ENCODE results near the gene TBC1D14.

The TBC1D14 gene

DNA sequence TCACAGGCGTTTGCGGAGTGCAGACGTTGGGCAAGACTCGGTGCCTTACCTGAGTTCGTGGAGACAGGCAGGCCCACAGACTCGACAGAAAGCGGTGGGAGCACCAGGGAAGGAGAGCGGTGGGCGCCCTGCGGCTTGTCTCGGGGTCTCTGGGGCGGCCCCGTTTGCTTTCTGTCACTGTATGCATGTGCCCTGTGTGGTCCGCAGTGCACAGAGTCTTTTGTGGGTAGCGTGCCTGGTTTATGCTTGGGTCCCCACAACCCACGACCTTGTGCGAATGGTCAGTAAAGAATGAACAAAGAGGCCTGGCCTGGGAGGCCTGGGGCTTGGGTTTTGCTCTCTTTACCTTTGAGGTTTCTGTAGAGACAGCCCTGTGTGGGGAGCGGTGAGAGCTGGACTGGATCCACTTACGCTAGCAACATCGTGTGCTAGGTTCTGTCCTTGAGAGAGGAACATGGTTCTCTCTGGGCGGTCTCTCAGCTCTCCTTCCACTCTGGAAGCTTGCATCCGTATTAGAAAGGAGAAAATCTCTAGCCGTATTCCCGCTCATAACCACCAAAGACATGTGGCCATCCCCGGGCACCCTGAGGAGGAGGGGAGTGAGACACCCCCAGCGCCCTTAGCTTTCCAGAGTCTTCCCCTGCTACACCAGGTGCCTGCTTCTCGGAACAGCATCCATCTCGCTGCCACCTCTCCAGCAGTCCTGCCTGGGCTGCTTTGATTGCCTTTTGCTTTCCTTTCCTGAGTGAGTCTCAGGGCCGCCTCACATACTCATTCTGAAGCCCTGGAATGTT, 134.7 kb downstream of the TBC1D14 start:
- H3K4me1 ChIP-seq (ENCODE audit: insufficient read depth, low read length), result peaks cover 45% of the 10 kb centered on the region
- H3K9me3 ChIP-seq (ENCODE audit: low read length), result no peaks in the 10 kb centered on the region
- H3K27me3 ChIP-seq (ENCODE audit: control insufficient read depth in 1 of 2, insufficient read depth in 2 of 2, low read length in 2 of 2), result no peaks in the 10 kb centered on the region
- peak overlapping the region; percentile 83 to 91 for H3K4me3 ChIP-seq (ENCODE audit: low read depth in 1 of 2, low read length in 2 of 2)
- peak overlapping the region; percentile 76 for H3K27ac ChIP-seq (ENCODE audit: low read depth, low read length)
- peak overlapping the region; percentile 86 for H3K9ac ChIP-seq (ENCODE audit: low read length)
- peaks cover 6% of the 10 kb centered on the region for H3K36me3 ChIP-seq (ENCODE audit: insufficient read depth, low read length)

DNA sequence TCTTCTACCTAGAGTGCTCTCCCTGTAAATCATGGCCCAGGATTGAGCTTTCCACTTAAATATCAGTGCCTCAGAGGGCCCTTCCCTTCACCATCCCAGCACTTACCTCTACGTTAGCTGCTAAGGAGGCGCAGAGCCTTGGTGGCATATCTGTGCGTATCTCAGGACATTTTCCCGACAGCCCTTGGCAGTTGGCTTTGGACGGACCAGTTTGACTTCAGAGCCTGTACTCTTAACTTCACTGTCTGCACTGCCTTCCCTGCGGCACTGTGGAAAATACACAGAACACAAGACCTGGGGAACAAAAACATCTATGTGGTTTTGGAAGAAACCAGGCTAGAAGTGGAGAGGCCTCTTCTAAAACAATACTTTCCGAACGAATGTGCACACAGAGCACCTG, 135.9 kb downstream of the TBC1D14 start:
- Histone ChIP-seq H3K36me3 (ENCODE audit: insufficient read depth, low read length) (peaks cover 6% of the 10 kb centered on the region), H3K27ac (ENCODE audit: low read depth, low read length) (no peak overlapping the region), H3K4me3 (ENCODE audit: low read depth in 1 of 2, low read length in 2 of 2) (peak overlapping the region in 1 of 2 donors; percentile 91)

DNA sequence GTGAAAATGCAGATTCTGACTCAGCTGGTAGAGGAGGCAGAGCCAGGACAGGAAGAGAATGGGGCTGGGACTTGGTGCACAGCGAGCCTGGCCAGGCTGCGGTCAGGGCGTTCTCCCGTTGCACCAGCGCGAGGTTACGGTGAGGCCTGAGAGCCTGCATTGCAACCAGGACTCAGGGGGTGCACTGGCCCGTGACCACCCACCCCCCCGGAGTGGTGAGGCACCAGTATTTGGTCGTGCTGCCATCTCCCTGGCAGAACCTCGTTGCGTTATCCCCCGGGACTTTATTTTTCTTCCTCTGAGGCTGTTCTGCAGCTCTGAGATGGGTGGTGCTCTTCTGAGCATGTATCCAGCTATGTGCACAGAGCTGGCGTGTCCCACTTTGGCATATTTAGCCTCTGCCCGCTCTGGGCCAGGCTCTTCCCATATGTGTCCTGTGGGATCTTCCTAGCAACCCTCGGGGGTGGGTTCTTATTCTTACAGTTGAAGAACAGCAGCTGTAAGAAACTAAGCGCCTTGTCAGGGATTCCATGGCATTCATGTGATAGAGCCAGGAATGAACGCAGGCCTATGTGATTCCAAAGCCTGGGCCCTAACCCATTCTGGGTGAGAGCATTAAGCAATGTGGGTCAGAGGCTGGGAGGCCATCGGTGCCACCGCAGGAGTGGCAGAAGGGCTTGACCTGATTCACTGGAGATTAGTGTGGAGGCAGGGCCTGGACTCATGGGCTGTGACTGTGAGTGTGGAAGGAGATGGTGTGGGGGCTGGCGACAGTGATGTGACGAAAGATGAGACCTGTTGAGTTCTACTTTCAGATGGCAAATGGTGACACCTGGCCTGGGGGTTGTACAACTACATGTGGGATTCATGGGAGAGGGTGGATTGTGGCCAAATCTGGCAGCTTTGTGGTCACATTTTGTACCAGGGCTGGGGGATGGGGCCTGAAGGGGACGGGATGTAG, 136.6 kb downstream of the TBC1D14 start:
- Histone ChIP-seq H3K9me3 (ENCODE audit: low read length) (no peaks in the 10 kb centered on the region), H3K4me3 (ENCODE audit: low read depth in 1 of 2, low read length in 2 of 2) (peak overlapping the region in 1 of 2 donors; percentile 91), H3K27me3 (ENCODE audit: control insufficient read depth in 1 of 2, insufficient read depth in 2 of 2, low read length in 2 of 2) (no peaks in the 10 kb centered on the region), H3K9ac (ENCODE audit: low read length) (no peak overlapping the region), H3K27ac (ENCODE audit: low read depth, low read length) (no peak overlapping the region), H3K4me1 (ENCODE audit: insufficient read depth, low read length) (peaks cover 45% of the 10 kb centered on the region), H3K36me3 (ENCODE audit: insufficient read depth, low read length) (peaks cover 6% of the 10 kb centered on the region)

More for the DNA sequence above, 135.9 kb downstream of the TBC1D14 start:
- Histone ChIP-seq H3K9ac (ENCODE audit: low read length) (peak overlapping the region; percentile 86), H3K9me3 (ENCODE audit: low read length) (no peaks in the 10 kb centered on the region), H3K4me1 (ENCODE audit: insufficient read depth, low read length) (peaks cover 45% of the 10 kb centered on the region), H3K27me3 (ENCODE audit: control insufficient read depth in 1 of 2, insufficient read depth in 2 of 2, low read length in 2 of 2) (no peaks in the 10 kb centered on the region)

DNA sequence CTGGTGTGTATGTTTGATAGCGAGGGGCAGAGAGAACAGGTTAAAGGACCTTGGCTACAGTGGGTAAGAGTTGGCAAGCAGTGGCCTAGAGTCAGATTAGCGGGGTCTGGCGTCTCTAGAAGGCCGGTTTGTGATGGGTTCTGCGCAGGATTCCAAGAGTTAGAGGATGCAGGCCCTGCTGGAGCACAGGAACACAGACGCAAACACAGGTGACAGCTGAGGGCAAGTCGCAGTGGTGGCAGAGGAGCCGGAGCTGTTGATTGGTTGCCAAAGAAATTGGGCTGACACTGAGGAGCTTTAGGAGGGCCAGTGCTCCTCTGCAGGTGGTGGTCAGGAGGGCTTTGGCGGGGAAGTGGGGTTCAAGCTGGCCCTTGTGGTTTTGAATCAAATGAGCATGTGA, 137.3 kb downstream of the TBC1D14 start:
- no peak overlapping the region for H3K4me3 ChIP-seq (ENCODE audit: low read depth in 1 of 2, low read length in 2 of 2)
- no peak overlapping the region for H3K9ac ChIP-seq (ENCODE audit: low read length)
- H3K36me3 ChIP-seq (ENCODE audit: insufficient read depth, low read length), result peaks cover 6% of the 10 kb centered on the region
- H3K27me3 ChIP-seq (ENCODE audit: control insufficient read depth in 1 of 2, insufficient read depth in 2 of 2, low read length in 2 of 2), result no peaks in the 10 kb centered on the region
- H3K27ac ChIP-seq (ENCODE audit: low read depth, low read length), result no peak overlapping the region
- H3K9me3 ChIP-seq (ENCODE audit: low read length), result no peaks in the 10 kb centered on the region
- H3K4me1 ChIP-seq (ENCODE audit: insufficient read depth, low read length), result peaks cover 39% of the 10 kb centered on the region

DNA sequence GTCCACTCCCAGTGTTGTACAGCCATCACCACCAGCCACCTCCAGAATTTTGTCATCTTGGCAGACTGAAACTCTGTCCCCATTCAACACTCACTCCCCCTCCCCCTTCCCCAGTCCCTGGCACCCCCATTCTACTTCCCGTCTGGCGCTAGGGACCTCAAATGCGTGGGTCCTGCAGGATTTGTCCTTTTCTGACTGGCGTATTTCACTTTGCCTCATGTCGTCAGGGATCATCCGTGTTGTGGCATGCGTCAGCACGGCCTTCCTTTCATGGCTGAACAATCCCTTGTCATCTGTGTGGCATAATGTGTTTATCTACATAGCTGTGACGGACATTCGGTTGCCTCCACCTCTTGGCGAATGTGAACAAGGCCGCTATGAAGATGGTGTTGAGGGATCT, 139.0 kb downstream of the TBC1D14 start:
- peaks cover 54% of the 10 kb centered on the region for H3K4me1 ChIP-seq (ENCODE audit: insufficient read depth, low read length)
- no peak overlapping the region for H3K27ac ChIP-seq (ENCODE audit: low read depth, low read length)
- H3K36me3 ChIP-seq (ENCODE audit: insufficient read depth, low read length), result peaks cover 6% of the 10 kb centered on the region
- H3K9me3 ChIP-seq (ENCODE audit: low read length), result no peaks in the 10 kb centered on the region
- no peak overlapping the region for H3K9ac ChIP-seq (ENCODE audit: low read length)
- no peaks in the 10 kb centered on the region for H3K27me3 ChIP-seq (ENCODE audit: control insufficient read depth in 1 of 2, insufficient read depth in 2 of 2, low read length in 2 of 2)
- H3K4me3 ChIP-seq (ENCODE audit: low read depth in 1 of 2, low read length in 2 of 2), result no peak overlapping the region

DNA sequence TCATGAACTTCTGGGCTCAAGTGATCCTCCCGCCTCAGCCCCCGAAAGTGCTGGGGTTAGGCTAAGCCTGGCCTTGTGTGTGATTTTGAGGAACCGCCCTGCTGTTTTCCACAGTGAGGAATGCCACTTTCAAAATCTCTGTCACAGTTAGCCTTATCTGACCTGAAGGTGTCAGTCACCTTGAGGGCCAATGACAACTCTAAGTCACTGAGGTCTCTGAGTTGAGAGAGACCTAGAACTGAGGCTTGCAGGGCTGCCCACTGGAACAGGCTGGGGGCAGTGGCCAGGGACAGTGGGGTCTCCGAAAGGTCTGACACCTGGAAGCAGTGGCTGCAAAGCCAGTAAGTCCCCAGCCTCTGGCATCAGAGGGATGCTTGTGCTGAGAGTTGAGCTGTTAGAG, 139.7 kb downstream of the TBC1D14 start:
- Histone ChIP-seq H3K27ac (ENCODE audit: low read depth, low read length) (no peak overlapping the region), H3K27me3 (ENCODE audit: control insufficient read depth in 1 of 2, insufficient read depth in 2 of 2, low read length in 2 of 2) (no peaks in the 10 kb centered on the region), H3K4me3 (ENCODE audit: low read depth in 1 of 2, low read length in 2 of 2) (no peak overlapping the region), H3K9me3 (ENCODE audit: low read length) (no peaks in the 10 kb centered on the region), H3K9ac (ENCODE audit: low read length) (no peak overlapping the region), H3K36me3 (ENCODE audit: insufficient read depth, low read length) (peaks cover 11% of the 10 kb centered on the region), H3K4me1 (ENCODE audit: insufficient read depth, low read length) (peaks cover 59% of the 10 kb centered on the region)

DNA sequence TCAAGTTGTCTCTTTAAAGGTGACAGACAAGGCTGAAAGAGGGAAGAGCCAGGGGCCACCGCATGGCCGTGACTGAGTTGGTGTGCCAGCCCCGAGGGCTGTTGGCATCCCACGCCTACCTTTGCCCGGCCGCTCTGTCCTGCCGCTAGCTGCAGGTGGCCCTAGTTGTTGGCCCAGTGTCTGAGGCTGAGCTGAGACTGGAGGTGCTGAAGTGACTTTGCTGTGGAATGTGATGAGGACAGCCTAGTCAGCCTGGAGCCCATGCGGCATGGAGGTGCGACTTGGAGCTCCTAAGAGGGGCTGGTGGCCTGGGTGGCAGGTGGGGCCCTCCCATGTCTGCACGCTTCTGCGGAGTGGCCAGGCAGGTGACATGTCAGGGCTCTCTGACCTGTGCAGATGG, 140.1 kb downstream of the TBC1D14 start:
- Histone ChIP-seq H3K4me3 (ENCODE audit: low read depth in 1 of 2, low read length in 2 of 2) (no peak overlapping the region), H3K36me3 (ENCODE audit: insufficient read depth, low read length) (peaks cover 15% of the 10 kb centered on the region), H3K9ac (ENCODE audit: low read length) (no peak overlapping the region), H3K27ac (ENCODE audit: low read depth, low read length) (no peak overlapping the region), H3K4me1 (ENCODE audit: insufficient read depth, low read length) (peaks cover 54% of the 10 kb centered on the region), H3K9me3 (ENCODE audit: low read length) (no peaks in the 10 kb centered on the region), H3K27me3 (ENCODE audit: control insufficient read depth in 1 of 2, insufficient read depth in 2 of 2, low read length in 2 of 2) (no peaks in the 10 kb centered on the region)

DNA sequence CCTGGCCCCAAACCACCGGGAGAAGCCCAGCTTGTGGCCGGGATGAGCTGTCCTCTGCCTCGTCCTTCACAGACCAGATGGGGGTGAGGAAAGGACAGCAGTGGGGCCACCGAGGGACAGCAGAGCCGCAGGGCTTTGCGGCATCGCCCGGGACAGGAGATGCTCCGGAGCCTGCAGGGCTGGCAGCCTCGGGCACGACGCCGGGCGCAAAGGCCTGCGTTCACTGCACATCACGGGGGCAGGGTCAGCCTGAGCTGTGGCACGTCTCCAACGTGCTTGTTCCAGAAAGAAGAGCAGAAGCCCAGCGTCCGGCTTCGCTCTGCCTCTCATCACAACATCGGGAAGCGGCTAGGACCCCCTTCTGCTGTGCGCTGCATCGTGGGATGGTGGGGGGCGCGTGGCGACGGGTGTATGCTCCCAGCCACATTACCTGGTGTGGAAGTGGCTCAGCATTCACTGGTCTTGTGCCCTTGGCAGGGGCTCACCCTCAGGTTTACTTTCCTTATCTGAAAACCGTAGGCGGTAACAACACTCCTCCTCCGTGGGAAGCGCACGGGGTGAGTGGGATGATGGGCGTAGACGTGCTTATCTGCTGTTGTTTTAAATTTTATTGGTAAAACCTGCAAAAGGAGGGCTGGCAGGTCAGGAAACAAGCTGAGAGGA, 141.0 kb downstream of the TBC1D14 start:
- Histone ChIP-seq H3K4me1 (ENCODE audit: insufficient read depth, low read length) (peaks cover 45% of the 10 kb centered on the region), H3K36me3 (ENCODE audit: insufficient read depth, low read length) (peaks cover 21% of the 10 kb centered on the region), H3K4me3 (ENCODE audit: low read depth in 1 of 2, low read length in 2 of 2) (no peak overlapping the region), H3K27ac (ENCODE audit: low read depth, low read length) (no peak overlapping the region), H3K9me3 (ENCODE audit: low read length) (no peaks in the 10 kb centered on the region), H3K9ac (ENCODE audit: low read length) (no peak overlapping the region), H3K27me3 (ENCODE audit: control insufficient read depth in 1 of 2, insufficient read depth in 2 of 2, low read length in 2 of 2) (no peaks in the 10 kb centered on the region)

DNA sequence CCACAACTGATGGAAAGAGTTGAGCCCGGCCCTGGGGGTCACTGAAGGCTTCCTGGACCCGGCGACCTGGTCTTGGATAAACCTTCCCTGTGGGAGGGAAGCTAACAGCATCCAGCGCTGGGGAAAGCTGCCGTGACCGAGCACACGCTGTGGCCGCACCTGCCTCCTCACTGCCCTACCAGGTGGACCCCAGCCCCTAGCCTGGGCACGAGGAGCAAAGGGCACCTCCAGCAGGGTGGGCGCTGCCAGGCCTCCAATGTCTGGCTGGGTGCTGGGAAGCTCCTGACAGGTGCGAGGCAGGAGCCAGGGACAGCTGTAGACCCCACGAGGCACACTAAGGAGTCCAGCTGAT, 141.5 kb downstream of the TBC1D14 start:
- Histone ChIP-seq H3K4me1 (ENCODE audit: insufficient read depth, low read length) (peaks cover 40% of the 10 kb centered on the region), H3K9me3 (ENCODE audit: low read length) (no peaks in the 10 kb centered on the region), H3K27me3 (ENCODE audit: control insufficient read depth in 1 of 2, insufficient read depth in 2 of 2, low read length in 2 of 2) (no peaks in the 10 kb centered on the region), H3K27ac (ENCODE audit: low read depth, low read length) (no peak overlapping the region), H3K4me3 (ENCODE audit: low read depth in 1 of 2, low read length in 2 of 2) (no peak overlapping the region), H3K9ac (ENCODE audit: low read length) (no peak overlapping the region), H3K36me3 (ENCODE audit: insufficient read depth, low read length) (peaks cover 23% of the 10 kb centered on the region)

DNA sequence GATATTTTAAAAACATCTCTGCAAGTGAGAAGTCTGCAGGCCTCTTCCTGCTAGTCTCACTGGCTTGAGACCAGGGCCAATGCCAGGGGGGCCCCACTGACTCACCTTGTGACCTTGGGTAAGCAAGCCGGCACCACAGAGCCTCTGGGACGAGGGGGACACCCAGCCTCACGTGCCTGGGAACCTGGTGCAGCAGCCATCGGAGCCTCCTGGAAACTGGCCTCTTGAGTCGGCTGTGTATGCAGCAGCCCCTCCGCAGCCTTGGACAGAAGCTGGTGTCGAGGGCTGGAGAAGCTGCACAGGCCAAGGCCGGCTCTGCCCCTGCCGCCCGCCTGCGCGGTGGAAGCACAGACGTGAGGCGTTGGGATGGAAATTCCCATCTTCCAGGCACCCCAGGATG, 142.3 kb downstream of the TBC1D14 start:
- Histone ChIP-seq H3K27me3 (ENCODE audit: control insufficient read depth in 1 of 2, insufficient read depth in 2 of 2, low read length in 2 of 2) (no peaks in the 10 kb centered on the region), H3K9me3 (ENCODE audit: low read length) (no peaks in the 10 kb centered on the region), H3K36me3 (ENCODE audit: insufficient read depth, low read length) (peaks cover 31% of the 10 kb centered on the region), H3K4me1 (ENCODE audit: insufficient read depth, low read length) (peaks cover 33% of the 10 kb centered on the region), H3K27ac (ENCODE audit: low read depth, low read length) (no peak overlapping the region), H3K4me3 (ENCODE audit: low read depth in 1 of 2, low read length in 2 of 2) (no peak overlapping the region), H3K9ac (ENCODE audit: low read length) (peak overlapping the region; percentile 0)

DNA sequence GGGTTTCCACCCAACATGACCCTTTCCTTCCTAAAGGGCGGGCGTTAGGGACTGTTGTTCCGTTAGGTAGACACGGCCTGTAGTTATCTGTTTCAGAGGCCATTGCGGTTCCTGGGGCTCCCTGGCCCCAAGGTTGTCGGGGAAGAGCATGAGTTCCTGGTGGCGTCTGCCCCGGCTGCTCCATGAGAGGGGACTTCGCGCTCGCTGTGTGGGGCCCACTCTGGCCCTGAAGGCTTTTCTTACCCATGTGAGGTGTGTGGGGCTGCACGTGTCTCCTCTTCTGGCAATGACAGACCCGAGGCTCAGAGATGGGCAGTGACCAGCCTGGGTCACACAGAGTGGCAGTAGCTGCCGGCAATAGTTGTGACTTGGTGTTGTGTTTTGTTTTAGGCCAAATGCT, 142.7 kb downstream of the TBC1D14 start:
- Histone ChIP-seq H3K27me3 (ENCODE audit: control insufficient read depth in 1 of 2, insufficient read depth in 2 of 2, low read length in 2 of 2) (no peaks in the 10 kb centered on the region), H3K9ac (ENCODE audit: low read length) (peak overlapping the region; percentile 0), H3K36me3 (ENCODE audit: insufficient read depth, low read length) (peaks cover 31% of the 10 kb centered on the region), H3K9me3 (ENCODE audit: low read length) (no peaks in the 10 kb centered on the region), H3K4me1 (ENCODE audit: insufficient read depth, low read length) (peaks cover 28% of the 10 kb centered on the region), H3K27ac (ENCODE audit: low read depth, low read length) (no peak overlapping the region), H3K4me3 (ENCODE audit: low read depth in 1 of 2, low read length in 2 of 2) (no peak overlapping the region)
